Neural progenitor cell (in vitro differentiated cells): ENCODE data around the gene RAB11B.

Experiments used
- CTCF ChIP-seq: fragments of 200-600 bp; sonication (generic); IDR thresholded peaks from 2 replicates; pipeline ENCODE4 v1.5.1; 2017; ENCODE audit warnings: antibody characterized with exemption, mild to moderate bottlenecking
- EZH2 ChIP-seq: fragments of 200-600 bp; sonication (generic); IDR thresholded peaks from 2 replicates; pipeline ENCODE4 v1.6.1; 2017; ENCODE audit warnings: antibody characterized with exemption, mild to moderate bottlenecking, moderate library complexity
- EZH2phosphoT487 ChIP-seq: fragments of 200-600 bp; sonication (generic); IDR thresholded peaks from 2 replicates; pipeline ENCODE4 v1.6.1; 2017; ENCODE audit warnings: antibody characterized with exemption

GRCh38 chr19:8360196-8360595 lies 30.0 kb upstream of the RAB11B start:
- no peak for TF ChIP-seq CTCF
- TF ChIP-seq EZH2: no peak
- TF ChIP-seq EZH2phosphoT487: no peak
